Myocyte (in vitro differentiated cells): ENCODE measurements around the gene ATP5PD. TPM values are rescaled to one million over a fixed set of nuclear protein-coding genes. Genes with fewer than 3 reads are reported as not detected.

Experiments used
- DNase-seq: peaks from one replicate; pipeline ENCODE4 v3.0.0-alpha.2; 2012; ENCODE audit warnings: low read depth
- total RNA-seq: library from RNA; depleted of rRNA; stranded (reverse); fragments of >200 nt; gene quantifications from 2 replicates; pipeline ENCODE4 v1.2.3, GENCODE V29; 2014

Gene ATP5PD
- total RNA-seq, 1 donor from 2014 or later = 305 TPM

DNA sequence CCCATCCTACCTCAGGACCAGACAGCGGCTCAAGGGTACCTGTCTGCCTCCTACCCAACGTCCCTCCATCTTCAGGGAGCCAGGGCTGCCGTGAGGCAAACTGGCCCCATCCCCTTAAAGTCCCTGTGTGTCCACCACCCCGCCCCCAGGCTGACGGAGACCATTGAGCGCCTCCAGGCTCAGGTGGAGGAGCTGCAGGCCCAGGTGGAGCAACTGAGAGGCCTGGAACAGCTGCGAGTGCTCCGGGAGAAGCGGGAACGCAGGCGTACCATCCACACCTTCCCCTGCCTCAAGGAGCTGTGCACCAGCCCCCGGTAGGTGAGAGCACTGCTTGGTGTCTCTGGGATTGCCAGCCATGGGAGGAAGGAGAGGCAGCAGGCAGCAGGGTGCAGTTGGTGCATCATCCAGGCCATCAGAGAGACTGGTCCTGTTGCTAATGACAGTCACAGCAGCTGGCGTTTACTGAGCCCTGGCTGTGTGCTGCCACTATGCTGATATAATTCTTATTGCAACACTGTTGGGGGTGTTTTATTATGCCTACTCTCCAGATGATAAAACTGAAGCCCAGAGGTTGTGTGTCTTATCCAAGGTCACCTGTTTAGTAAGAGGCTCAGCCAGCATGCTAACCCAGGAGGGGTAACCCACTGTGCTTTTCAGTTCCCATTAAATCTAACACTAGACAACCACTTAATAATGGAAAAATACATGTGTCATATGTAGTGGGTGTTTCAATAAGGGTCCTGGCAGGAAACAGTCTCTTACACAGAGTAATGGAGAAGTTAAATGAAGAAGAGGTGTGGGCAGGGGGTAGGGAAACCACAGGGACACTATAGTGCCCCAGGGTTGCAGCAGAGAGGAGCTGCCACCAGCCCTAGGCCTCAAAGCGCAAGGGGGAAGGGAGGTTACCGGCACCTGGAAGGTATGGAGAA, 44.6 kb downstream of the ATP5PD start:
- no peak for DNase-seq

DNA sequence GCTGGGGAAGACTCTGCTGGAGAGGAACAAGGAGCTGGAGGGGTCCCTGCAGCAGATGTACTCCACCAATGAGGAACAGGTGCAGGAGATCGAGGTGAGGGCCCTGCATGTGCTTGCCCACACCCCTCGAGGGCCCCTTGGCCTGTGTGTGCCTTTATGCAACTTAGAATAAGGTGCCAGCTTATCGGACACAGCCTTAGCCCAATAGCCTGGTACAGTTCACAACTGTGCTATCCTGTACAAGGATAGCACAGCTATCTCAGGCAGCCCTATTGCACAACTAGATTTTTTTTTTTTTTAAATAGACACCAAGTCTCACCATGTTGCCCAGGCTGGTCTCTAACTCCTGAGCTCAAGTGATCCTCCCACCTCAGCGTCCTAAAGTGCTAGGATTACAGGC, 47.2 kb downstream of the ATP5PD start:
- no peak for DNase-seq

DNA sequence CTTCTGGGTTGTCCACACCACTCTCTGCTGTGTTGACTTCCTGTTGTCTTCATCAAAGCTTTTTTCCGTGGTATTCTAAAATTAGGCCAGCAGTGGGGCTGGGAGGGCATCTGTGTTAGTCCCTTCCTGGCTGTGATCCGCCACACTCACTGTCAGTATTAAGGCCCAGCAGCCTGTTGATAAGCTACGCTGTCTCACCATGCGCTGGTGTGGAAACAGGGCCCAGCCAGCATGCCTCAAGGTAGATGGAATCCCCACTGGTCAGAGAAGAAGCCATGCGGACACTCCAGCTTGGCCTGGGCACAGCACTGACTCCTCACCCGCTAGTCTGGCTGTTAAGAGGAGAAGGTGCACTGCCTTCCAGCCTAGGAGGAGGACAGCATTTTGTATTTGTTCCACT, 48.0 kb downstream of the ATP5PD start:
- no peak for DNase-seq

DNA sequence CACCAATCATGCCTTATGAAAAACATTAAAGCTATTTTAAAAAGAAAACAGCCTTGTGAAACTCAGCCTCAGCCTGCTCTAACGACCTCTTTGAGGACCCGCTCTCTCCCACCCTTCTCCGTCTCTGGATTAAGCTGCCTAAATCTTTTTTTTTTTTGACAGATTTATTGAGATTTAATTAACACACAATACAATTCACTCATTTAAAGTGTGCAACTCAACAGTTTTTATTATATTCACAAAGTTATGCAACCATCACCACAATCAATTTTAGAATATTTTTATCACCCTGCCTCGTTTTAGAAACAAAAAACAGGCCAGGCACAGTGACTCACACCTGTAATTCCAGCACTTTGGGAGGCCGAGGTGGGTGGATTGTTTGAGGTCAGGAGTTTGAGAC, 50.9 kb downstream of the ATP5PD start:
- DNase-seq = no peak

DNA sequence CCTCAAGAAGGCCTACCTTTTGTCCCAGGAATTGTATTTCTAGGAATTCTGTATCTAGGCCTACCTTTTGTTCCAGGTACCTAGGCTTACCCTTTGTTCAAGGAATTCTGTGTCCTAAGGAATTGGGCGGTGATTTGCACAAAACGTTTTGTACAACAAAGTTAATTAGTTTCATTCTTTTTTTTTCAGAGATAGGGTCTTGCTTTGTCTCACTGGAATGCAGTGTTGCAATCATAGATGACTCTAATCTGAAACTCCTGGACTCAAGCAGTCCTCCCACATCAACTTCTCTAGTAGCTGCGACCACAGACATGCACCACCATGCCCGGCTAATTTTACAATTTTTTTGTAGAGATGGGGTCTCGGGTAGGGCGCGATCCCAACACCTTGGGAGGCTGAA, 52.3 kb downstream of the ATP5PD start:
- no peak for DNase-seq

DNA sequence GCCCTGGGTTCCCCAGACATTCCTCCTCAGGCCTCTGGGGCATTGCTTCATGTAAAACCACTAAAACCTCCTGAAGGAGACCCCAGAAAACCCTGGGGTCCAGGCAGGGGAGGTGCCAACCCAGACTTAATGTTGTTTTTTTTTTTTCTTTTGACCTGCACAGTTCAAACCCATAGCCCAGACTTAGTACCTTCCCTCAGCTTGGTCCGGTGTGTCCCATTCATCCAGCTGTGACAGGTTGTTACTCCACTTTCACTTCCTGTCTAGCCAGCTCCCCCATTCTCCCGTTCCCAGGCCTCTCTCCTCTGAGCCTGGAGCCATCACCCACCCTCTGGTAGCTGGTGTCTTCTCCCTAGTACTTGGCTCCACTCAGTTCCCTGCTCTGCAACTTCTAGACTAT, 54.5 kb downstream of the ATP5PD start:
- no peak for DNase-seq

DNA sequence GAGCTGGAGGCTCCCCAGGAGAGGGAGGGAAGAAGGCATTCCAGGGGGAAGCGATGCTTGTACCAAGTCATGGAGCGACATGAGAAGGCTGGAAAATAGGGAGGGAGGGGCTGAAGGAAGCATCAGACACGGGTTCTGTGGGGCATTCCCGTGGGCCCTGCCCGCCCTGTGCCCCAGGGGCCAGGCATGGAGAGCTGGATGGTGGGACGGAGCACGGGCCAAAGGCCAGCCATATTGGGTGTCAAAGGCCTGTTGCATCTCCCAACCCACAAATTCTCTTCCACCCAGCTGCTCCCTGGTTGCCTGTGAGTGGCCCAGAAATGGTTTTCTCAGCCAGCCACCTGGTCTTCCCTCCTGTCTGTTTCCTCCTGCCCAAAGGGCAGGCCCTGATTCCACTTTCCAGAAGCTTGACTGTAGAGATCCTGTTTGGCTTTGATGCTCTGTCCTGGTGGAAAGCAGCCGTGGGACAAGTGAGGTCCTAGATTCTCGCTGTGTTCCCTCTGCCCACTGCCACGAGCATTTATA, 56.1 kb downstream of the ATP5PD start:
- peak; percentile 75 for DNase-seq

Other genes starting within 250 kb of the ATP5PD start
- 0.05 TPM in 1 of 2 replicates, not detected in the other for gene GRIN2C, start 187.1 kb downstream of the ATP5PD start, total RNA-seq
- 7.9 and 11.7 TPM in 2 replicates for gene FDXR, start 174.0 kb downstream of the ATP5PD start, total RNA-seq
- not detected in 2 replicates for gene FADS6, start 153.3 kb downstream of the ATP5PD start, total RNA-seq
- gene USH1G, start 123.7 kb downstream of the ATP5PD start, total RNA-seq = not detected in 2 replicates
- not detected in 2 replicates for gene OTOP2, start 122.7 kb downstream of the ATP5PD start, total RNA-seq
- gene OTOP3, start 111.1 kb downstream of the ATP5PD start, total RNA-seq = not detected in 2 replicates
- 0.83 and 3.0 TPM in 2 replicates for gene HID1, start 74.2 kb downstream of the ATP5PD start, total RNA-seq
- 22.5 and 23.6 TPM in 2 replicates for gene CDR2L, start 59.3 kb downstream of the ATP5PD start, total RNA-seq
- gene MRPL58, start 34.3 kb downstream of the ATP5PD start, total RNA-seq = 34.8 and 39.9 TPM in 2 replicates
- 18.4 and 20.6 TPM in 2 replicates for gene KCTD2, start 256 bp upstream of the ATP5PD start, total RNA-seq
- 0.88 and 1.6 TPM in 2 replicates for gene SLC16A5, start 41.0 kb upstream of the ATP5PD start, total RNA-seq
- gene ARMC7, start 63.0 kb upstream of the ATP5PD start, total RNA-seq = 3.6 and 4.4 TPM in 2 replicates
- gene NT5C, start 84.8 kb upstream of the ATP5PD start, total RNA-seq = 64.4 and 70.8 TPM in 2 replicates
- 469 and 635 TPM in 2 replicates for gene JPT1, start 107.5 kb upstream of the ATP5PD start, total RNA-seq
- 62.2 and 66.8 TPM in 2 replicates for gene SUMO2, start 136.0 kb upstream of the ATP5PD start, total RNA-seq
- gene NUP85, start 158.7 kb upstream of the ATP5PD start, total RNA-seq = 20.1 and 26.1 TPM in 2 replicates
- gene GGA3, start 214.6 kb upstream of the ATP5PD start, total RNA-seq = 18.9 and 22.2 TPM in 2 replicates
- gene MRPS7, start 214.9 kb upstream of the ATP5PD start, total RNA-seq = 57.2 and 65.1 TPM in 2 replicates
- gene MIF4GD, start 224.3 kb upstream of the ATP5PD start, total RNA-seq = 8.7 and 9.9 TPM in 2 replicates
- 3.3 and 7.5 TPM in 2 replicates for gene SLC25A19, start 242.5 kb upstream of the ATP5PD start, total RNA-seq